Left forelimb (tissue), 1 donor: Measurements from ENCODE around the gene CRABP1.

Source experiments
- DNase-seq: peaks from one replicate; pipeline ENCODE4 v3.0.0-alpha.2; 2018; ENCODE audit warnings: low spot score

CRABP1 gene

GRCh38 chr15:78317145-78317836, 22.9 kb upstream of the CRABP1 start:
- peak; percentile 59 for DNase-seq

- no peak for DNase-seq
Observed at GRCh38 chr15:78319588-78319987, 20.6 kb upstream of the CRABP1 start.

- no peak for DNase-seq
Observed at GRCh38 chr15:78320183-78320582, 20.0 kb upstream of the CRABP1 start.

- no peak for DNase-seq
Observed at GRCh38 chr15:78321041-78321570, 19.0 kb upstream of the CRABP1 start.

GRCh38 chr15:78321786-78322185, 18.4 kb upstream of the CRABP1 start:
- no peak for DNase-seq

GRCh38 chr15:78322243-78322642, 17.9 kb upstream of the CRABP1 start:
- no peak for DNase-seq

- no peak for DNase-seq
Observed at GRCh38 chr15:78322724-78323521, 17.2 kb upstream of the CRABP1 start.

- no peak for DNase-seq
Observed at GRCh38 chr15:78323693-78324092, 16.5 kb upstream of the CRABP1 start.

GRCh38 chr15:78324144-78324543, 16.0 kb upstream of the CRABP1 start:
- no peak for DNase-seq

GRCh38 chr15:78325092-78325843, 14.9 kb upstream of the CRABP1 start:
- no peak for DNase-seq

- DNase-seq = no peak
Observed at GRCh38 chr15:78327466-78327865, 12.7 kb upstream of the CRABP1 start.

GRCh38 chr15:78329625-78330024, 10.5 kb upstream of the CRABP1 start:
- DNase-seq = no peak

- no peak for DNase-seq
Observed at GRCh38 chr15:78334845-78335244, 5.3 kb upstream of the CRABP1 start.

- DNase-seq = no peak
Observed at GRCh38 chr15:78335985-78336384, 4.2 kb upstream of the CRABP1 start.

GRCh38 chr15:78338781-78339180, 1.4 kb upstream of the CRABP1 start:
- no peak for DNase-seq

GRCh38 chr15:78339559-78339958, 594 bp upstream of the CRABP1 start:
- DNase-seq = no peak

- no peak for DNase-seq
Observed at GRCh38 chr15:78341057-78341987, 1.2 kb downstream of the CRABP1 start.

- DNase-seq = no peak
Observed at GRCh38 chr15:78342021-78342420, 1.9 kb downstream of the CRABP1 start.

GRCh38 chr15:78343276-78344060, 3.3 kb downstream of the CRABP1 start:
- DNase-seq = no peak

- DNase-seq = no peak
Observed at GRCh38 chr15:78345396-78346125, 5.4 kb downstream of the CRABP1 start.
